Stimulated activated CD8-positive, alpha-beta memory T cell treated with anti-CD3 and anti-CD28 coated beads, Interleukin-15, amount 100 ng/mL, for 48 hours (primary cell): ENCODE measurements around the gene API5.

Experiments
- DNase-seq, 2 donors: peaks; one replicate each; pipeline ENCODE4 v3.0.0-alpha.2; 2020; ENCODE audit warnings: low read depth in 2 of 2

The API5 gene

DNA sequence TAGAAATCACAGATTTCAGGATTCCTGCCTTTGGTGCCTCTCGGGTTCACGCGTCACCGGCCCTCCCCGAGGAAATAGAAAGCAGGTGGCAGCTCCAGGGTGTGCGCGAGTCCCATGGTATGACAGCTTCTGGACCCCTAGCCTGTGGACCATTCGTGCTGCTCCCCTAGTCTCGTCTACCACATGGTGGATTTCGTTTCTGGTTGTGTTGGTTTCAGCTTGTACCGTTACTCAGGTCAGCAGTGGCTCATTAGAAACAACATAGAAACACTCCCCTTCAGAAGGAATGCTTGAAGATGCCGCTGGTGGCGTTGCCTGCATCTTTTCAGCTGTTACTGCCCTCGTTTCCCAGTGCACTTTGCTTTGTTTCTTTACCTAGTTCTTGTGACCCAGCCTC, 47.6 kb downstream of the API5 start:
- peak in 1 of 2 donors; percentile 21 for DNase-seq

GRCh38 chr11:43360361-43361032, 48.7 kb downstream of the API5 start:
- DNase-seq = no peak

- no peak for DNase-seq
Observed at GRCh38 chr11:43366677-43367076, 54.9 kb downstream of the API5 start.

DNA sequence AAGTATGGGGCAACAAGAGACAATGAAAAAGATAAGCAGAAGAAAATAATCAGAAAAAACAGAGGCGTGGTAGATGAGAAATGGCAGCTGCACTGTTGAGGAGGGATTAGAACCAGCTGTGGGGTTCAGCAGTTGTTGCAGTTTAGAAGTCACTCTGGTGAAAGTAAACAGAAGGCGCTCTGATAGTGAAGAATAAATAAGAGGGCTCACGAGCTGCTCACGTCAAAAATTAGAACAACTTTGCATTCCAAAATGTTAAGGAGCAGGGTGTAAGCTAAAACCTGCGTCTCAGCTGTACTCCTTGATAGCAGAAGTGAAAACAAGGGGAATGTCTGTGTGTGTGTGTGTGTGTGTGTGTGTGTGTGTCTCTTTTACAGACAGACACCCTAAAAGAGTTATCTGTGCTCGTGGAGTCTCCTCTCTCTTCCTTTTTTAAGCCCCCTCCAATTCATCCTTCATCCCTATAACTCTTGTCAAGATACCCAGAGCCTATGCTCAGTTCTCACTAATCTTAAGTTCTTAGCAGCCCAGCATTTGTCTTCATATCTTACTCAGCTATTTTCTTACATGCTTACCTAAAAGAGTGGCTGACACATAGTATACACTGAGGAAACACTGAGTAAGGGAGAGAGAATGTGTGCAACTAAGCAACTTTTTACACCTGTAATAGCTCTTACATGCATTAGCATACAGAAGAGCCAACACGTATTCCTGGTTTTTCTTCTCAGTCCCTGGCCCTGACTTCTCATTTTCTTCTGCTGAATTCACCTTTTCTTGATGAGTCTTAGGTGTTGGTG, 55.8 kb downstream of the API5 start:
- no peak for DNase-seq

- DNase-seq = no peak
Observed at GRCh38 chr11:43376065-43376464, 64.3 kb downstream of the API5 start.

DNA sequence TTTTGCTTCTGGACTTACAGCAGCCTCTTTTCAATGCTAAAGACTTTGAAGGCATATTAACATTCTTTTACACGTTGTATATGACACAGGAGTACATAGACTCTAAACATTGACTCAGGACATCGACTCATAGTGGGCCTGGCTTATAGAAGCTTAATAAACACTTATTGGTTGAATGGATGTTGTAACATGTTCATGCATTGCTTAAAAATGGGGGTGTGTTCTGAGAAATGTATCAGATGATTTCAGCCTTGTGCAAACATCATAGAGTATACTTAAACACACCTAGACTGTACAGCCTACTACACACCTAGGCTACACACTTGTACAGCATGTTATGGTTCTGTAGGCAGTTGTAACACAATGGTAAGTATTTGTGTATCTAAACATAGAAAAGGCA, 64.8 kb downstream of the API5 start:
- no peak for DNase-seq

DNA sequence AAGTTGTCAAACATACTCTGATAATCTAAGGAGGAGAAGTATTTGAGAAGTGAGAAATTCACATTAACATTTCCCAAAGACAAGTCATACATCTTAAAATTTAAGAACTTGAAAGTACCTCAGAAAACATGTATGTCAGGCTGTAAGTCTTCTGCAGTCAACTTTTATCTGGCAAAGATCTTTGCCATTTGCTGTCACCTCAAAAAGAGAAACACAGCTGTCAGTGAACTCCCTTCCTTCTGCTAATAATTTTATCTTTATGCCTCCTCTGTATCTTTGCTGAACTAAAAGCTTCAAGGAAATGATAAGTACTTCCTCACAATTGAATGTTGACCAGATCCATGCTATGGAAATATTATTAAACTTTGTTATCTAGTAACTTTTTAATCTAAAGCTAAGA, 65.6 kb downstream of the API5 start:
- DNase-seq = no peak

DNA sequence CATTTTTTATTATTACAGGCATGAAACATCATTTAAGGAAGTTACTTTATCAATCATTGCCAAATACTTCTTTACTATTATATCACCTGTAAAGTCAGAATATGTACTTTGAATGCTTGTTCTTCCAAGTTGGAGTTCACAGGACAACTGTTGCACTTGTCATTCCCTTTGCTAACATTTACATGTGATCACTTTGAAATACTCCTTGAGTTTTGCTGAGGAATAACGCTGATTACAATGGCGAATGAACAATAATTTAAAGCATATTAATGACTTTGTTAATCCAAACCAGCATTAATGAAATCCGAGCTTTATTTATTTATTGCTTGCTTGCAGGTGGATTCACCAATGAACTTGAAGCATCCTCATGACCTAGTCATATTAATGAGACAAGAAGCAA, 67.1 kb downstream of the API5 start:
- no peak for DNase-seq

- DNase-seq = no peak
Observed at GRCh38 chr11:43381802-43382201, 70.0 kb downstream of the API5 start.

GRCh38 chr11:43382614-43383013, 70.8 kb downstream of the API5 start:
- DNase-seq = no peak

DNA sequence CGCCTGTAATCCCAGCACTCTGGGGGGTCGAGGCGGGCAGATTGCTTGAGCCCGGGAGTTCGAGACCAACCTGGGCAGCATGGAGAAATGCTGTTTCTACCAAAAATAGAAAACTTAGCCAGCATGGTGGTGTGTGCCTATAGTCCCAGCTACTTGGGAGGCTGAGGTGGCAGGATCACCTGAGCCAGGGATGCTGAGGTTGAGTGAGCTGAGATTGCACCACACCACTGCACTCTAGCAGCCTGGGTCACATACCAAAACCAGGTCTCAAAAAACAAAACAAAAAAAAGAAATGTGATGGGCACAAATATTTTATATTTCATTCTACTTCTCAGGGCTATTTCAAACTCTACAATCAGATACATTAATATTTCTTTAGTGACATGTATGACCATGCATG, 72.6 kb downstream of the API5 start:
- no peak for DNase-seq

DNA sequence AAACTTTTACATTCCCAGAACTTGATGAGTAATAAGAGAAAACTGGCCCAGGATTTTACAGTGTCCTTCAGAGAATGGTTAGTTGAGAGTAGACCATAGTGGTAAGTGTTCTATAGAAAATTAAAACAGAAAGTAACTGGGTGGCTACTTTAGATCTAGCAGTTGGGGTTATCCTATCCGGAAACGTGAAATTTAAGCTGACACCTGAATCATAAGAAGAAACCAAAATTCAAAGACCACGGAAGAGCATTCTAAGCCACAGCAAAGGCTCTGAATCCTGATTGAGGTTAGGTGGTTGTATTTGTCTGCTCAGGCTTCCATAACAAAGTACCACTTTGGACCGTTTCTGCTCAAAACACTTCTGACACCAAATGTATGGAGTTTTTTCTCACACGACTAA, 80.9 kb downstream of the API5 start:
- DNase-seq = no peak

GRCh38 chr11:43393765-43394355, 82.1 kb downstream of the API5 start:
- no peak for DNase-seq
